Lower leg skin (tissue), 4 donors: ENCODE results near the gene C11orf58. TPM values are rescaled to one million over a fixed set of nuclear protein-coding genes. Genes with fewer than 3 reads are reported as not detected.

Experiments used
- DNase-seq, 2 donors: peaks; one replicate each; pipeline ENCODE4 v3.0.0-alpha.2; 2019; ENCODE audit warnings: low spot score in 2 of 2
- H3K4me3 ChIP-seq: fragments of 200-600 bp; sonication (generic); 2 replicates; pipeline ENCODE4 v1.5.1; 2017; ENCODE audit warnings: mild to moderate bottlenecking, low read depth; ENCODE audit not compliant: poor library complexity, severe bottlenecking
- POLR2A ChIP-seq, 2 donors: fragments of 450-650 bp; IDR thresholded peaks; one replicate each; pipeline ENCODE4 v1.6.1; 2016 to 2017; ENCODE audit warnings: antibody characterized with exemption in 2 of 2, mild to moderate bottlenecking in 1 of 2, moderate library complexity in 1 of 2
- WGBS, 2 donors: methylation state at CpG; one replicate each; pipeline ENCODE4 v1.1.5; 2018; 5-methylcytosine and 5-hydroxymethylcytosine counted together
- intact Hi-C: fragments of 100-400 bp; cut with DNase I; formaldehyde crosslinking; loops from one replicate; pipeline ENCODE4 v1.15.0; 2023; ENCODE audit warnings: low total_unique reads
- total RNA-seq, 4 donors: library from RNA; depleted of rRNA; stranded (reverse); fragments of >200 nt; gene quantifications; one replicate each; pipeline ENCODE4 v1.1.0, GENCODE V29; 2016
- TF ChIP-seq, protein P1 (sequence below), 3 donors: fragments of 450-650 bp; IDR thresholded peaks; one replicate each; pipeline ENCODE4 v1.5.1; 2016; ENCODE audit warnings: antibody characterized with exemption in 3 of 3, mild to moderate bottlenecking in 3 of 3, moderate library complexity in 2 of 3

C11orf58 gene
- total RNA-seq, 4 donors from 2014 or later = 109 to 168 (median 154) TPM

- DNase-seq = peak in 1 of 2 donors; percentile 69
- intact Hi-C loops = no loop called here
Observed at GRCh38 chr11:16781936-16782919, 43.8 kb downstream of the C11orf58 start.

DNA sequence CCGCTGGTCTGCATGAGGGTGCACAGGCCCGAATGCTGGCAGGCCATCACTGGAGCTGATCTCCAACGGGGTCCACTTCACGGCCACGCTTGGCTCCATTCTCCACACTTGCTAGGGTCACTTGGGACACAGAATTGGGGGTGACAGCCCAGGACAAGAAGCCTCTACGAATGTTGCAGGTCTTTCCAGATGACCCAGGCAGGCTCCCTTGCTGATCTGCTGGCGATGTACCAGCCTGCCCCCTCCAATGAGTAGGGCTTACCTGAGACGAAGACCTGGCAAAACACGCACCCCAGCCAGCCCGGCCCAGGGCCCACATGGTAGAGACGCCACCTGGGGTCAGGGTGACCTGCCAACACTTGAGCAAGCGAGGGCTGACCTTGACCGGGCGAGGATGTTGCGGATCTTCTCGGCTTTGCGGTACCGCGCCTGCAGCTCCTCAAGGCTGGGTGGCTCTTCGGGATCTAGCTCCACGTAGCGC is 44.9 kb downstream of the C11orf58 start:
- no peak overlapping the region for H3K4me3 ChIP-seq
- WGBS, 2 donors = 95 to 96% methylated on average over 21 to 22 of the region's 22 CpGs
- no peak for DNase-seq
- TF ChIP-seq, protein P1, sequence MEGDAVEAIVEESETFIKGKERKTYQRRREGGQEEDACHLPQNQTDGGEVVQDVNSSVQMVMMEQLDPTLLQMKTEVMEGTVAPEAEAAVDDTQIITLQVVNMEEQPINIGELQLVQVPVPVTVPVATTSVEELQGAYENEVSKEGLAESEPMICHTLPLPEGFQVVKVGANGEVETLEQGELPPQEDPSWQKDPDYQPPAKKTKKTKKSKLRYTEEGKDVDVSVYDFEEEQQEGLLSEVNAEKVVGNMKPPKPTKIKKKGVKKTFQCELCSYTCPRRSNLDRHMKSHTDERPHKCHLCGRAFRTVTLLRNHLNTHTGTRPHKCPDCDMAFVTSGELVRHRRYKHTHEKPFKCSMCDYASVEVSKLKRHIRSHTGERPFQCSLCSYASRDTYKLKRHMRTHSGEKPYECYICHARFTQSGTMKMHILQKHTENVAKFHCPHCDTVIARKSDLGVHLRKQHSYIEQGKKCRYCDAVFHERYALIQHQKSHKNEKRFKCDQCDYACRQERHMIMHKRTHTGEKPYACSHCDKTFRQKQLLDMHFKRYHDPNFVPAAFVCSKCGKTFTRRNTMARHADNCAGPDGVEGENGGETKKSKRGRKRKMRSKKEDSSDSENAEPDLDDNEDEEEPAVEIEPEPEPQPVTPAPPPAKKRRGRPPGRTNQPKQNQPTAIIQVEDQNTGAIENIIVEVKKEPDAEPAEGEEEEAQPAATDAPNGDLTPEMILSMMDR (IDR thresholded peaks at IDR 0.05) = no peak
- no peak for TF ChIP-seq POLR2A (IDR thresholded peaks at IDR 0.05)
- intact Hi-C loops = no loop called here

More at GRCh38 chr11:16781936-16782919, 43.8 kb downstream of the C11orf58 start:
- 72 to 82% methylated on average over 11 of the region's 11 CpGs for WGBS, 2 donors
- H3K4me3 ChIP-seq = no peak overlapping the region
- no peak for TF ChIP-seq POLR2A (IDR thresholded peaks at IDR 0.05)
- TF ChIP-seq, protein P1 (IDR thresholded peaks at IDR 0.05) = no peak

DNA sequence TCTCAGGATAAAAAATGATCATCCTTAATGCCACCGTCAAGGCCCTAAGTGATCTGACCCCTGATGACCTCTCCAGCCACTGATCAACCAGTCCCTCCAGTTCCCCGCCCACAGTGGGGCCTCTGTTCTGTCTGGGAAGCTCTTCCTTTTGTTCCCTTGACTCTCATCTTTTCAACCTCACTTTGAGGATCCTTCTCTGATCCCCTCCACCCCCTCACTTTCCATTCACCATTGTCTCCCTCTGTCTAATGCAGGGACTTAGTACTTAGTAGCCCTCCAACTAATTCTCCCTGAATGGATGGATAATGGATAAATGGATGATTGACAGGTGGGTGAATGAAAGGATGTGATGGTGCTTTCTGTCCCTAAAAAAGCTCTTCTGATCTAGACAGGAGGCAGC is 45.6 kb downstream of the C11orf58 start:
- WGBS, 2 donors = 81% methylated on average over 2 of the region's 2 CpGs
- intact Hi-C loops = no loop called here
- no peak overlapping the region for H3K4me3 ChIP-seq
- DNase-seq = no peak
- TF ChIP-seq POLR2A (IDR thresholded peaks at IDR 0.05) = no peak
- TF ChIP-seq, protein P1 (IDR thresholded peaks at IDR 0.05) = no peak

- no peak overlapping the region for H3K4me3 ChIP-seq
- no peak for TF ChIP-seq POLR2A (IDR thresholded peaks at IDR 0.05)
- TF ChIP-seq, protein P1 (IDR thresholded peaks at IDR 0.05) = no peak
- intact Hi-C loops = no loop called here
- no peak for DNase-seq
- 65 to 71% methylated on average over 2 of the region's 2 CpGs for WGBS, 2 donors
Observed at GRCh38 chr11:16784666-16785065, 46.2 kb downstream of the C11orf58 start.

DNA sequence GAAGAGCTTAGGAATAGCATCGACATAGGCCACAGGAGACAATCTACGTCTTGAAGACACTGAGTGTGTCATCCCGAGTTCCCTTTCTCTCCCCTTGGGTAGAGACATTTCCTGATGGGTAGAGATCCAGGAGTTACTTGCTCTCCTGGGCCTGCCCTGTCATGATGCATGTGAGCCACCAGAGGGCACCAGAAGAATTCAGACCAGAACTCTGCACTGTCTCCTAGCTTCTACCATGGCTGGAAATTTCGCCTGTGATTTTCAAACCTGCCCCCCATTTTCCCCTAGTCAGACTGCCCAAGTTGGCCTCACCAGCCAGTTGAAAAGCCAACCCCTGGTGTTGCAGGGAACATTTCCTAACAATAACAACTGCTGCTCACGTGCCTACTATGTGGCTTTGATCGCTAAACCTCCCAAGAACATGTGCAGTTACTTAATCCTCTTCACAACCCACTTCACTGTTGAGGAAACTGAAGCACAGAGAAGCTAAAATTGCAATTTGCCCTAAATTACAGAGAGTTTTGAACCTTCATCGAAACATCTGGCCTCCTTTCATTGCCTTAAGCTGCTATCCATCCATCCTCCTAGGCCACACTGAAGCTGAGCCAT is 47.2 kb downstream of the C11orf58 start:
- H3K4me3 ChIP-seq = no peak overlapping the region
- intact Hi-C loops = no loop called here
- DNase-seq = peak in 1 of 2 donors; percentile 77
- WGBS, 2 donors = 34 to 37% methylated on average over 7 of the region's 7 CpGs
- TF ChIP-seq, protein P1 (IDR thresholded peaks at IDR 0.05) = no peak
